PC-3 (cell line): ENCODE results near the gene FAM83E. TPM values are rescaled to one million over a fixed set of nuclear protein-coding genes. Genes with fewer than 3 reads are reported as not detected.

Source experiments
- ATAC-seq: fragments of 200-7000 bp; cut with Tn5 transposase; 2 replicates; pipeline ENCODE4 v1.9.1; 2020; ENCODE audit warnings: mild to moderate bottlenecking, moderate library complexity
- BruUV-seq: library from RNA; stranded (reverse); fragments of 400-500 nt; replicated peaks from 2 replicates; lab custom pipeline; 2021; lab: Mats Ljungman, UMichigan
- CTCF ChIA-PET: fragments of 300-600 bp; sonication (Branson Sonifier 250); formaldehyde crosslinking; loops from one replicate; lab custom pipeline; 2022; ENCODE audit warnings: antibody characterized with exemption; lab: Charles Lee
- POLR2A ChIA-PET: fragments of 300-600 bp; sonication (Branson Sonifier 250); formaldehyde crosslinking; loops from one replicate; lab custom pipeline; 2022; ENCODE audit warnings: antibody characterized with exemption; ENCODE audit not compliant: unreplicated experiment; lab: Charles Lee
- DNase-seq: peaks from one replicate; pipeline ENCODE4 v3.0.0-alpha.2; 2015
- H2AFZ ChIP-seq: fragments of 300-600 bp; sonication (generic); 2 replicates; pipeline ENCODE4 v1.6.0; 2016; ENCODE audit warnings: antibody characterized with exemption, low read length
- H3F3A ChIP-seq: fragments of 300-600 bp; sonication (generic); one replicate; pipeline ENCODE4 v1.6.0; 2017; ENCODE audit warnings: antibody characterized with exemption, low read length, control low read depth, mild to moderate bottlenecking; ENCODE audit not compliant: unreplicated experiment
- H3K27ac ChIP-seq: fragments of 300-600 bp; sonication (generic); 2 replicates; pipeline ENCODE4 v1.5.1; 2016; ENCODE audit warnings: mild to moderate bottlenecking, low read length
- H3K27me3 ChIP-seq: fragments of 300-600 bp; sonication (generic); 2 replicates; pipeline ENCODE4 v1.6.1; 2016; ENCODE audit warnings: low read length, mixed read lengths
- H3K36me3 ChIP-seq: fragments of 300-600 bp; sonication (generic); 2 replicates; pipeline ENCODE4 v1.6.1; 2016; ENCODE audit warnings: low read depth, mixed run types, low read length, mixed read lengths
- H3K4me1 ChIP-seq: fragments of 300-600 bp; sonication (generic); 2 replicates; pipeline ENCODE4 v1.5.1; 2016; ENCODE audit warnings: low read length; ENCODE audit not compliant: insufficient read depth
- H3K4me2 ChIP-seq: fragments of 300-600 bp; sonication (generic); 2 replicates; pipeline ENCODE4 v1.6.0; 2016; ENCODE audit warnings: low read length
- H3K4me3 ChIP-seq: fragments of 300-600 bp; sonication (generic); 2 replicates; pipeline ENCODE4 v1.5.1; 2016; ENCODE audit warnings: mild to moderate bottlenecking, low read length, mixed read lengths
- H3K79me2 ChIP-seq: fragments of 300-600 bp; sonication (generic); 2 replicates; pipeline ENCODE4 v1.6.1; 2017; ENCODE audit warnings: low read length, mixed read lengths
- H3K9ac ChIP-seq: fragments of 300-600 bp; sonication (generic); 2 replicates; pipeline ENCODE4 v1.6.0; 2016; ENCODE audit warnings: mild to moderate bottlenecking, low read length
- H3K9me2 ChIP-seq: fragments of 300-600 bp; sonication (generic); replicated peaks from 2 replicates; pipeline ENCODE4 v1.6.1; 2016; ENCODE audit warnings: mixed run types, low read length, mixed read lengths
- H3K9me3 ChIP-seq: fragments of 300-600 bp; sonication (generic); 2 replicates; pipeline ENCODE4 v1.6.1; 2016; ENCODE audit warnings: low read length, mixed read lengths
- H4K20me1 ChIP-seq: fragments of 300-600 bp; sonication (generic); 2 replicates; pipeline ENCODE4 v1.6.1; 2016; ENCODE audit warnings: low read length, mixed read lengths
- EZH2 ChIP-seq: fragments of 300-600 bp; sonication (generic); IDR thresholded peaks from one replicate; pipeline ENCODE4 v1.6.1; 2017; ENCODE audit warnings: antibody characterized with exemption, mild to moderate bottlenecking, low read length; ENCODE audit not compliant: unreplicated experiment
- EZH2phosphoT487 ChIP-seq: fragments of 300-600 bp; sonication (generic); IDR thresholded peaks from 2 replicates; pipeline ENCODE4 v1.6.1; 2018; ENCODE audit warnings: mild to moderate bottlenecking, antibody characterized with exemption, low read length, borderline replicate concordance
- intact Hi-C: fragments of 100-400 bp; cut with micrococcal nuclease; formaldehyde crosslinking; loops from 2 replicates; pipeline ENCODE4 v1.9.0; 2023
- total RNA-seq: library from RNA; depleted of rRNA; stranded (reverse); fragments of >200 nt; gene quantifications from 2 replicates; pipeline ENCODE4 v1.2.3, GENCODE V29; 2014
- TF ChIP-seq, protein P1 (sequence below): fragments of 300-600 bp; sonication (generic); conservative IDR thresholded peaks from 2 replicates; pipeline ENCODE4 v1.5.1; 2017; ENCODE audit warnings: antibody characterized with exemption, low read depth, mild to moderate bottlenecking, low read length

FAM83E gene
- total RNA-seq, 1 experiment from 2014 or later, result 4.6 TPM

GRCh38 chr19:48661711-48662090 lies 46.8 kb upstream of the FAM83E start:
- intact Hi-C loops, result no loop called here
- CTCF ChIA-PET, result no interaction called here
- Histone ChIP-seq H3K27ac (no peak overlapping the region), H3K36me3 (no peaks in the 10 kb centered on the region), H3K4me1 (no peaks in the 10 kb centered on the region), H3F3A (no peaks in the 10 kb centered on the region), H2AFZ (no peak overlapping the region), H3K79me2 (no peaks in the 10 kb centered on the region), H3K27me3 (no peaks in the 10 kb centered on the region), H3K4me2 (no peak overlapping the region), H3K4me3 (no peak overlapping the region), H3K9ac (no peak overlapping the region), H3K9me2 (no peaks in the 10 kb centered on the region), H3K9me3 (no peaks in the 10 kb centered on the region), H4K20me1 (no peaks in the 10 kb centered on the region)
- POLR2A ChIA-PET, result no interaction called here
- no peak for DNase-seq
- no peak for ATAC-seq
- TF ChIP-seq EZH2phosphoT487, result no peak
- TF ChIP-seq, protein P1, sequence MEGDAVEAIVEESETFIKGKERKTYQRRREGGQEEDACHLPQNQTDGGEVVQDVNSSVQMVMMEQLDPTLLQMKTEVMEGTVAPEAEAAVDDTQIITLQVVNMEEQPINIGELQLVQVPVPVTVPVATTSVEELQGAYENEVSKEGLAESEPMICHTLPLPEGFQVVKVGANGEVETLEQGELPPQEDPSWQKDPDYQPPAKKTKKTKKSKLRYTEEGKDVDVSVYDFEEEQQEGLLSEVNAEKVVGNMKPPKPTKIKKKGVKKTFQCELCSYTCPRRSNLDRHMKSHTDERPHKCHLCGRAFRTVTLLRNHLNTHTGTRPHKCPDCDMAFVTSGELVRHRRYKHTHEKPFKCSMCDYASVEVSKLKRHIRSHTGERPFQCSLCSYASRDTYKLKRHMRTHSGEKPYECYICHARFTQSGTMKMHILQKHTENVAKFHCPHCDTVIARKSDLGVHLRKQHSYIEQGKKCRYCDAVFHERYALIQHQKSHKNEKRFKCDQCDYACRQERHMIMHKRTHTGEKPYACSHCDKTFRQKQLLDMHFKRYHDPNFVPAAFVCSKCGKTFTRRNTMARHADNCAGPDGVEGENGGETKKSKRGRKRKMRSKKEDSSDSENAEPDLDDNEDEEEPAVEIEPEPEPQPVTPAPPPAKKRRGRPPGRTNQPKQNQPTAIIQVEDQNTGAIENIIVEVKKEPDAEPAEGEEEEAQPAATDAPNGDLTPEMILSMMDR, result no peak
- TF ChIP-seq EZH2, result no peak
- BruUV-seq, result no TSS peak

GRCh38 chr19:48660852-48661710 lies 46.2 kb upstream of the FAM83E start:
- BruUV-seq, result no TSS peak
- CTCF ChIA-PET, result no interaction called here
- peak; percentile 75 for ATAC-seq

More at GRCh38 chr19:48660852-48661710, 46.2 kb upstream of the FAM83E start:
- Histone ChIP-seq H2AFZ (peak overlapping the region; percentile 61; the same call in 1 of the 2 replicates), H3K27ac (no peak overlapping the region), H3K4me1 (no peaks in the 10 kb centered on the region), H3K4me2 (0 out of 2 replicates have a peak overlapping the region, but pooled peaks have one; percentile 13), H3K27me3 (no peaks in the 10 kb centered on the region), H3K36me3 (no peaks in the 10 kb centered on the region), H3K9ac (no peak overlapping the region), H3F3A (no peaks in the 10 kb centered on the region), H3K4me3 (no peak overlapping the region), H3K9me2 (no peaks in the 10 kb centered on the region), H3K9me3 (no peaks in the 10 kb centered on the region), H3K79me2 (no peaks in the 10 kb centered on the region), H4K20me1 (no peaks in the 10 kb centered on the region)
- peak; percentile 79 for DNase-seq
- TF ChIP-seq EZH2 (no peak), EZH2phosphoT487 (no peak)
- TF ChIP-seq, protein P1, result no peak
- intact Hi-C loops, result no loop called here
- POLR2A ChIA-PET, result no interaction called here
